Activated CD4-positive, alpha-beta T cell treated with anti-CD3 and anti-CD28 coated beads for 36 hours (primary cell): ENCODE data around the gene EIF1AX. TPM values are rescaled to one million over a fixed set of nuclear protein-coding genes. Genes with fewer than 3 reads are reported as not detected.
"Not testable (repeated sequence)": the region's sequence is repeated elsewhere in the genome, so short reads cannot be mapped to it uniquely, and the experiment has no call there.

ENCODE experiments used
- ATAC-seq: fragments of 200-7000 bp; cut with Tn5 transposase; one replicate; pipeline ENCODE4 v1.10.0; 2021; ENCODE audit warnings: mild to moderate bottlenecking, moderate library complexity
- CTCF ChIA-PET: fragments of 350-600 bp; sonication (Branson Sonifier 250); formaldehyde crosslinking; loops from one replicate; lab custom pipeline; 2021; ENCODE audit warnings: antibody characterized with exemption; lab: Charles Lee
- POLR2A ChIA-PET: fragments of 350-600 bp; sonication (Branson Sonifier 250); formaldehyde crosslinking; loops from one replicate; lab custom pipeline; 2021; ENCODE audit warnings: antibody characterized with exemption, inconsistent platforms; lab: Charles Lee
- DNase-seq: peaks from one replicate; pipeline ENCODE4 v3.0.0-alpha.2; 2020
- H3K27ac Mint-ChIP-seq: one replicate; pipeline ENCODE4 v1.8.0; 2021; ENCODE audit warnings: mixed read lengths
- H3K27me3 Mint-ChIP-seq: one replicate; pipeline ENCODE4 v1.8.0; 2021; ENCODE audit warnings: mixed read lengths
- H3K36me3 Mint-ChIP-seq: one replicate; pipeline ENCODE4 v1.8.0; 2021; ENCODE audit warnings: low read depth, mixed read lengths
- H3K4me1 Mint-ChIP-seq: one replicate; pipeline ENCODE4 v1.8.0; 2021; ENCODE audit warnings: mixed read lengths
- H3K4me3 Mint-ChIP-seq: one replicate; pipeline ENCODE4 v1.8.0; 2021; ENCODE audit warnings: mild to moderate bottlenecking, moderate library complexity, mixed read lengths
- H3K9me3 Mint-ChIP-seq: one replicate; pipeline ENCODE4 v1.8.0; 2021; ENCODE audit warnings: low read depth, mixed read lengths
- intact Hi-C, 2 experiments: fragments of 100-400 bp; cut with DNase I in 1 of 2; cut with micrococcal nuclease in 1 of 2; formaldehyde crosslinking; loops; one replicate each; pipeline versions ENCODE4 v1.14.2 to v1.15.1; 2022 to 2024; cut with DNase I, micrococcal nuclease
- total RNA-seq, 2 experiments: library from RNA; stranded (reverse); gene quantifications; one replicate each; pipeline ENCODE4 v1.2.3, GENCODE V29; 2021

EIF1AX gene
- total RNA-seq, 2 experiments from 2014 or later: 81.7 to 140 TPM

DNA sequence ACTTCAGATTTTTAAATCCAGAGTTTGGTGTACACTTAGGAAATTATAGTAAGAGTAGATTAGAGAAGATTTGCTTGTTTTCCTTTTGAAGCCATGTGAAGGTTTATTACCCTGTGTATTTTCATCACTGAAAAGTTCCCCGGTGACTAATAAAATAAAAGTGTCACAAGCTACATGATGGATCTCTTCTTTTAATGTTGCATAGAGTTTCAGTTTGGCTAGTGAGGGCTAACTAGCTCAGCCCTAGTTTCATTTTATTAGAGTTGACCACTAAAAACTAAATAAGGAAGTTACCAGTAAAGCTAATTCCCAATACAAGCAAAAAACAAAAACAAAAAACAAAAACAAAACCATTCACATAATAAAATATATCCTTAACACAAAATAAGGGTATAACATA, 14.8 kb downstream of the EIF1AX start:
- H3K27ac Mint-ChIP-seq, POLR2A ChIA-PET, H3K4me1 Mint-ChIP-seq, H3K36me3 Mint-ChIP-seq, CTCF ChIA-PET, DNase-seq, H3K27me3 Mint-ChIP-seq, ATAC-seq, H3K4me3 Mint-ChIP-seq, H3K9me3 Mint-ChIP-seq: not testable (repeated sequence)
- intact Hi-C loops: loop anchor here in 1 of 2 experiments (5.0 kb wide), 1 partner anchor 225 kb away; no protein-coding TSS in a partner anchor

DNA sequence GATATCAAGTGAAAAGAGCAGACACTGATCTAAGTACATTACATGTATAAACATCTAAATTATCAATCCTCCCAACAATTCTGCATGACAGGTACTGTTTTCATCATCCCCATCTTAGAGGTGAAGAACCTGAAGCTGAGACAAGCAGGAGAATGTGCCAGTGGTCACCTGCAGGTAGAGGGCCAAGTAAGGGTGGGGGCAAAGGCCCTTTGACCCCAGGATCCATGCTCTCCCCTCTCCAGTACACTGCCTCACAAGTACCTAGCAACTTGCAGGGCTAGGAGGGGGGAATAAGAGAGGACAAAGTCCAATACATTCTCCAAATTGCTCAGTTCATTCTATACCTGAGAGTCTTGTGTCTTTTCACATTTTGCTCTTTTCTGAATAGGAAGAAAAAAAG, 16.7 kb downstream of the EIF1AX start:
- ATAC-seq: no peak
- Mint-ChIP-seq H3K36me3 (peaks cover 4% of the 10 kb centered on the region), H3K9me3 (no peaks in the 10 kb centered on the region), H3K27me3 (no peaks in the 10 kb centered on the region), H3K4me1 (no peaks in the 10 kb centered on the region), H3K4me3 (no peak overlapping the region), H3K27ac (no peak overlapping the region)
- ChIA-PET POLR2A (no interaction called here), CTCF (interaction anchor here (1.5 kb wide), 1 partner anchor 16 kb away, joined by 3 read pairs; no protein-coding TSS in a partner anchor)
- intact Hi-C loops: loop anchor here in 1 of 2 experiments (5.0 kb wide), 1 partner anchor 223 kb away; no protein-coding TSS in a partner anchor
- no peak for DNase-seq

- peaks cover 15% of the 10 kb centered on the region for H3K27me3 Mint-ChIP-seq
- H3K27ac Mint-ChIP-seq: no peak overlapping the region
- H3K36me3 Mint-ChIP-seq: no peaks in the 10 kb centered on the region
- no peaks in the 10 kb centered on the region for H3K9me3 Mint-ChIP-seq
- ChIA-PET CTCF (no interaction called here), POLR2A (no interaction called here)
- DNase-seq (no peak), ATAC-seq (no peak)
- intact Hi-C loops: loop anchor here in 1 of 2 experiments (5.0 kb wide), 1 partner anchor 211 kb away; no protein-coding TSS in a partner anchor
- no peaks in the 10 kb centered on the region for H3K4me1 Mint-ChIP-seq
- no peak overlapping the region for H3K4me3 Mint-ChIP-seq
Observed at GRCh38 chrX:20118065-20118824, 23.4 kb downstream of the EIF1AX start.

DNA sequence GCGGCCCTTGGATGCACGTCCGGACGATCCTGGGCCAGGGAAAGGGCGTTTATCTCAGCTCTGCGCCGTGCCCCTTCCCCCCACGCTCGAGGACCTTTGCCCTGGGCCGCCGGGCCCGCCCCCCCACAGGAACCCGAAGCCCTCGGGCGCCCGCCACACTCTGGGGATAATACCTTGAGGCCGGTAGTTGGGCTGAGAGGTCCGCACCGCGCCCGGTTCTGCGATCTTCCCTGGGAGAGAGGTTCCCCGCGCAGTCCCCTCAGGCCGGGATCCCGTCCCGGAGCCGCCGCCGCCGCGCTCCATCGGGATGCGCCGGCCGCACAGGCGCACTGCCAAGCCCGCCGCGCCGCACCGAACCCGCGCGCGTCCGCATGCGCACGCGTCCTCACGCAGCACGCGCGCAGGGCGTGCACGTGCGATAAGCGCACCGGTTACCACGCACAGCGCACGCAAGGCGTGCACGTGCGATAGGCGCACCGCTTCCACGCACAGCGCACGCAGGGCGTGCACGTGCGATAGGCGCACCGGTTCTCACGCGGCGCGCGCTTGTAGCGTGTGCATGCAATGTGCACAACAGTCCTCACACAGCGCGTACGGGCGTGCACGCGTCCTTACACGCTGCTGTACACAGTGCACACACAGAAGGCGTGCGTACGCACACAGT, 24.9 kb downstream of the EIF1AX start, which contains the start of gene MAP7D2:
Gene MAP7D2 (minus strand): TSS at position 331 of the 664 bp plus-strand sequence. CDS start 28 bp downstream, at position 303.
- no peak within 1 kb of the TSS for H3K27ac Mint-ChIP-seq
- ATAC-seq: peak; percentile 36
- intact Hi-C loops: loop anchor here in 1 of 2 experiments (5.0 kb wide), 1 partner anchor 209 kb away; no protein-coding TSS in a partner anchor
- peak within 1 kb of the TSS; percentile 35 for H3K4me3 Mint-ChIP-seq
- H3K4me1 Mint-ChIP-seq: no peaks in the 10 kb centered on the region
- peak; percentile 8 for DNase-seq
- CTCF ChIA-PET: no interaction called here
- H3K9me3 Mint-ChIP-seq: no peaks in the 10 kb centered on the region
- H3K27me3 Mint-ChIP-seq: peaks cover 15% of the 10 kb centered on the region
- no peaks in the 10 kb centered on the region for H3K36me3 Mint-ChIP-seq
- POLR2A ChIA-PET: no interaction called here

GRCh38 chrX:20116087-20116576, 25.5 kb downstream of the EIF1AX start:
- ChIA-PET POLR2A (no interaction called here), CTCF (no interaction called here)
- H3K27ac Mint-ChIP-seq: no peak overlapping the region
- H3K27me3 Mint-ChIP-seq: peaks cover 15% of the 10 kb centered on the region
- DNase-seq: peak; percentile 9
- no peaks in the 10 kb centered on the region for H3K9me3 Mint-ChIP-seq
- no peak for ATAC-seq
- peak overlapping the region; percentile 35 for H3K4me3 Mint-ChIP-seq
- intact Hi-C loops: loop anchor here in 1 of 2 experiments (5.0 kb wide), 1 partner anchor 209 kb away; no protein-coding TSS in a partner anchor
- no peaks in the 10 kb centered on the region for H3K4me1 Mint-ChIP-seq
- no peaks in the 10 kb centered on the region for H3K36me3 Mint-ChIP-seq

GRCh38 chrX:20112022-20112774, 29.4 kb downstream of the EIF1AX start:
- DNase-seq (no peak), ATAC-seq (no peak)
- Mint-ChIP-seq H3K27ac (no peak overlapping the region), H3K27me3 (peaks cover 14% of the 10 kb centered on the region), H3K9me3 (no peaks in the 10 kb centered on the region), H3K36me3 (no peaks in the 10 kb centered on the region), H3K4me3 (no peak overlapping the region), H3K4me1 (no peaks in the 10 kb centered on the region)
- CTCF ChIA-PET: no interaction called here
- POLR2A ChIA-PET: no interaction called here
- intact Hi-C loops: no loop called here

DNA sequence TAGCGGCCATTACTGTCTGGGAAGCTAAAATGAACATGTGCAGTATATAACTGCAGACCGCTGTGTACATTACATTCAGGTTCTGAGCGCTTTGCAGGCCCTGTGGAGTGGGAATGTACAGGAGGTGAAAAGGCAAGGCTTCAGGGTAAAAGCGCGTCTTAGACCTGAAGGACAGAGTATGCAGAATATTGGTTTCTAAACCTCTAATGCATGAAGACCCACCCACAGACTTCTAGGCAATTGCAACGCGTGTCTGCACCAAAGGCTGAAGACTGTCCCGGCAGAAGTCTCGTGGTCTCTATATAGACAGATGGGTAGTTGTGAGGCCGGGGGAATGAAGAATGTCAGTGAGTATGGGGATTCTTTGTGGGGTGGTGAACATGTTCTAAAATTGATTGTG, 30.4 kb downstream of the EIF1AX start:
- CTCF ChIA-PET: no interaction called here
- no peaks in the 10 kb centered on the region for H3K9me3 Mint-ChIP-seq
- DNase-seq (no peak), ATAC-seq (no peak)
- H3K27ac Mint-ChIP-seq: no peak overlapping the region
- POLR2A ChIA-PET: no interaction called here
- H3K4me1 Mint-ChIP-seq: no peaks in the 10 kb centered on the region
- intact Hi-C loops: no loop called here
- H3K36me3 Mint-ChIP-seq: no peaks in the 10 kb centered on the region
- no peak overlapping the region for H3K4me3 Mint-ChIP-seq
- peaks cover 11% of the 10 kb centered on the region for H3K27me3 Mint-ChIP-seq

- H3K4me3 Mint-ChIP-seq: no peak overlapping the region
- POLR2A ChIA-PET: no interaction called here
Observed at GRCh38 chrX:20101934-20102581, 39.6 kb downstream of the EIF1AX start.

DNA sequence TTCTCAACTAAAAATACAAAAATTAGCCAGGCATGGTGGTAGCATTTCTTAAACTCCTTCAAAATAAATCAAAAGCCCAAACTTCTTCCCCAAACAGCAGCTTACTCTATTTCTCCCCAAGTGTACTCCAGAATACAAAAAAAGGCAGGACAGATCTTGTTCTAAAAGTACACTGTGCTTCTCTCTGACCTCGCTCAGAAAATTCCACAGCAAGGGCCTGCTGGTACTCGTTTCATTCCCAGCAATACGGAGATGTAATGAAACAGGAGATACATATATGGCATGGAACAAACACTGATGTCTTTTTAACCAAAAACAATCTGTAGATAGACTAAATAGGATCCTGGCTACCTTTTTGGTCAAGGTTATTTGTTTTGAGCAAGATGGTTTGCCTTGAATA, 50.1 kb downstream of the EIF1AX start:
- Mint-ChIP-seq H3K27ac (no peak overlapping the region), H3K4me3 (no peak overlapping the region), H3K27me3 (peaks cover 4% of the 10 kb centered on the region), H3K4me1 (no peaks in the 10 kb centered on the region), H3K9me3 (no peaks in the 10 kb centered on the region), H3K36me3 (no peaks in the 10 kb centered on the region)
- ATAC-seq (no peak), DNase-seq (no peak)
- intact Hi-C loops: no loop called here
- ChIA-PET CTCF (no interaction called here), POLR2A (interaction anchor here (0.7 kb wide), 1 partner anchor 187 kb away, joined by 3 read pairs; no protein-coding TSS in a partner anchor)

More at GRCh38 chrX:20101934-20102581, 39.6 kb downstream of the EIF1AX start:
- Mint-ChIP-seq H3K36me3 (no peaks in the 10 kb centered on the region), H3K27ac (peak overlapping the region; percentile 22), H3K27me3 (no peaks in the 10 kb centered on the region), H3K4me1 (peaks cover 7% of the 10 kb centered on the region), H3K9me3 (no peaks in the 10 kb centered on the region)
- intact Hi-C loops: no loop called here
- DNase-seq (no peak), ATAC-seq (peak; percentile 47)
- CTCF ChIA-PET: no interaction called here

- ATAC-seq (no peak), DNase-seq (no peak)
- peaks cover 4% of the 10 kb centered on the region for H3K27me3 Mint-ChIP-seq
- POLR2A ChIA-PET: interaction anchor here (0.6 kb wide), 1 partner anchor 19 kb away, joined by 3 read pairs; no protein-coding TSS in a partner anchor
- CTCF ChIA-PET: interaction anchor here (0.6 to 0.7 kb wide), 2 partner anchors 16 to 22 kb away, joined by 3 read pairs; no protein-coding TSS in a partner anchor
- no peaks in the 10 kb centered on the region for H3K36me3 Mint-ChIP-seq
- H3K27ac Mint-ChIP-seq: no peak overlapping the region
- H3K9me3 Mint-ChIP-seq: no peaks in the 10 kb centered on the region
- intact Hi-C loops: no loop called here
- H3K4me3 Mint-ChIP-seq: no peak overlapping the region
- no peaks in the 10 kb centered on the region for H3K4me1 Mint-ChIP-seq
Observed at GRCh38 chrX:20089845-20090244, 51.8 kb downstream of the EIF1AX start.
